BLaER1 (cell line): Measurements from ENCODE around the gene NDUFB10.

ENCODE experiments used
- H3K27ac ChIP-seq: shearing (Covaris generic); formaldehyde crosslinking; 2 replicates; pipeline ENCODE4 v1.8.1; 2022
- H3K27me3 ChIP-seq: shearing (Covaris generic); formaldehyde crosslinking; 2 replicates; pipeline ENCODE4 v1.8.1; 2022
- H3K36me3 ChIP-seq: shearing (Covaris generic); formaldehyde crosslinking; 2 replicates; pipeline ENCODE4 v1.8.1; 2022
- H3K4me1 ChIP-seq: shearing (Covaris generic); formaldehyde crosslinking; 2 replicates; pipeline ENCODE4 v1.8.1; 2022
- H3K4me2 ChIP-seq: shearing (Covaris generic); formaldehyde crosslinking; 2 replicates; pipeline ENCODE4 v1.8.1; 2022
- H3K4me3 ChIP-seq: shearing (Covaris generic); formaldehyde crosslinking; 2 replicates; pipeline ENCODE4 v1.8.1; 2022
- H3K9ac ChIP-seq: shearing (Covaris generic); formaldehyde crosslinking; 2 replicates; pipeline ENCODE4 v1.8.1; 2022
- H3K9me3 ChIP-seq: shearing (Covaris generic); formaldehyde crosslinking; 2 replicates; pipeline ENCODE4 v1.8.1; 2022
- H4K20me1 ChIP-seq: shearing (Covaris generic); formaldehyde crosslinking; 2 replicates; pipeline ENCODE4 v1.8.1; 2022
- Cebpa-rat ChIP-seq: shearing (Covaris generic); IDR thresholded peaks from 2 replicates; pipeline ENCODE4 v1.8.1; 2022

The NDUFB10 gene

DNA sequence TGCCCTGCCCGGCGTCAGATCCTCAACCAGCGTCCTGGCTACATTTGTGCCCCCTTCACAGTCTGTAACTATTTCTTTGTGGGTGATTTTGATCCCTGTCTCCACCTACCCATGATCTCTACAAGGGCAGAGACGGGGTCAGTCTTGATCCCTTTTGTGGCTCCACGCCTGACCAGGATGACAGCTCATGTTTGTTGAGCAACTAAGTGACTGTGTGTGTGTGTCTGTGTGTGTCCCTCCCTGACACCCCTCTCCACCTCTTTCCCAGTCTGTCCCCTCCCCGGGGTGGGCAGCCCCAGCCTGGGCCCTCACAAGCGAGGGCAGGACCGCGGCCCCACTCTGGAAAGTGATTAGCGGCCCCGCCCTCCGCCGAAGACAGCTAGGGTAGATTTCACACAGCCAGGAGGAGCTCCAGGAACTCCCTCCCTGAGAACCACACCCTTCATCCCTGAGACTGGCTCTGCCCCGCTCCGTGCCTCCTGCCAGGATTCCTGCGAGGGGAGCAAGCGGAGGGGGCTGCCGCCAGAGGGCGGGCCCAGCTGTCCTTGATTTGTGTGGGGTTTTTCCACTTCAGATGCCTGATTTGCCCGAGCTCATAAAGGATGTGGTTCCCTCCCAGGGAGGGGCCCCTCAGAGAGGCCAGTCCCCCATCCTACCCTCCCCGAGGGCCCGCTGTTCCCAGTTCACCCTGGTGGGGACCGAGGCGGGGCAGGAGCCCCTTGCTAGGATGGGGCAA is 35.9 kb upstream of the NDUFB10 start:
- Histone ChIP-seq H3K4me3 (no peak overlapping the region), H4K20me1 (peaks cover 22% of the 10 kb centered on the region; the same call in 1 of the 2 replicates), H3K9me3 (no peaks in the 10 kb centered on the region), H3K4me1 (0 out of 2 replicates have a peak, but pooled peaks cover 7% of the 10 kb centered on the region), H3K4me2 (peak overlapping the region; percentile 12; the same call in 1 of the 2 replicates), H3K27ac (no peak overlapping the region), H3K36me3 (no peaks in the 10 kb centered on the region), H3K27me3 (peaks cover 64% of the 10 kb centered on the region), H3K9ac (no peak overlapping the region)
- TF ChIP-seq Cebpa-rat = no peak

DNA sequence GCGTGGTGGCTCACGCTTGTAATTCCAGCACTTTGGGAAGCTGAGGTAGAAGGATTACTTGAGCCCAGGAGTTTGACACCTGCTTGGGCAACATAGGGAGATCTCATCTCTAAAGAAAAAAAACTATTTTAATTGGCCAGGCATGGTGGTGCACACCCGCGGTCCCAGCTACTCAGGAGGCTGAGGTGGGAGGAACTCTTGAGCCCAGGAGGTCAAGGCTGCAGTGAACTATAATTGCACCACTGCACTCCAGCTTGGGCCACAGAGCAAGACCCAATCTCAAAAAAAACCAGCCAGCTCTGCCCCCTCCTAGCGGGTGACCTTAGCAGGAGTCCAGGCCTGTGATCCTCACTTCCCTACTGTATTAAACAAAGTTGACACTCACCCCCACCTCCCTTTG is 35.2 kb upstream of the NDUFB10 start:
- TF ChIP-seq Cebpa-rat = no peak
- Histone ChIP-seq H3K36me3 (no peaks in the 10 kb centered on the region), H3K9ac (no peak overlapping the region), H3K9me3 (no peaks in the 10 kb centered on the region), H3K27ac (no peak overlapping the region), H3K4me2 (peak overlapping the region; percentile 12; the same call in 1 of the 2 replicates), H3K4me3 (no peak overlapping the region), H3K4me1 (0 out of 2 replicates have a peak, but pooled peaks cover 12% of the 10 kb centered on the region), H3K27me3 (peaks cover 58% of the 10 kb centered on the region), H4K20me1 (peaks cover 17% of the 10 kb centered on the region; the same call in 1 of the 2 replicates)

DNA sequence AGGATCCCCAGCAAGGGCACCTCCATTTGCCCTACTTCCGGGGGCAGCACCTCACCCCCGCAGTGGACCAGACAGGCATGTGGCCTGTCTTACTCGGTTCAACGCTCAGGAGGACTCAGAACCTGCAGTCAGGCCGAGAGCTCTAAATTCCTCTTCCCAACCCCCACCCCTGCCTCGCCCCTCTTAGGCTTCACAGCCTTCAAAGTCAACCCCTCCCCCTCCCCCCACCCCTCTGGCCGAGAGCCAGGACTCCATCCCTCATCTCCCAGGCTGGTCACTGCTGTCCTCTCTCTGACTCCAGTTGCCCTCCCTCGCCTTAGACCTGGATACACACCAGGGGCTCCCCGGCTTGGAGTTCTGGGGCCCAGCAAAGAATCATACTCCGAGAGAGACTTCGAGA is 33.1 kb upstream of the NDUFB10 start:
- no peak for TF ChIP-seq Cebpa-rat
- no peak overlapping the region for H3K4me3 ChIP-seq
- no peaks in the 10 kb centered on the region for H4K20me1 ChIP-seq
- H3K36me3 ChIP-seq = no peaks in the 10 kb centered on the region
- H3K4me2 ChIP-seq = no peak overlapping the region
- H3K4me1 ChIP-seq = peaks cover 20% of the 10 kb centered on the region; the same call in 1 of the 2 replicates
- peaks cover 36% of the 10 kb centered on the region for H3K27me3 ChIP-seq
- no peak overlapping the region for H3K9ac ChIP-seq
- H3K27ac ChIP-seq = no peak overlapping the region
- H3K9me3 ChIP-seq = no peaks in the 10 kb centered on the region

DNA sequence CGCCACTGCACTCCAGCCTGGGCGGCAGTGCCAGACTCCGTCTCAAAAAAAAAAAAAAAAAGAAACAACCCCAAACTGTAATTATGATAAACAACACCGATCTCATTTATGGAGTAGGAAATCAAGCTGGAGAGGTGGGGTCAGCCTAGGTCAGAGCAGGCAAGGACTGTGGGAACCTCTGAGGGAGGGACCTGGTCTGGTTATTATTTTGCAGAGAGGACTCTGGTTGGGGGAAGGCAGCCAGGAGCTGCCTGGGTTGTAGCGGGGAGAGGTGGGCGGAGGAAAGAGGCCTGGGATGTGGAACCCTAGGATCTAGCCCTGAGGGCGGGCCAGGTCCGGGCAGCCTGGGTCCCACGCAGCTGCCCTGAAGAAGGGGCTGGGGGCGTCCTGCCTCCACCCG is 30.2 kb upstream of the NDUFB10 start:
- H3K9ac ChIP-seq = peak overlapping the region; percentile 69; the same call in 1 of the 2 replicates

DNA sequence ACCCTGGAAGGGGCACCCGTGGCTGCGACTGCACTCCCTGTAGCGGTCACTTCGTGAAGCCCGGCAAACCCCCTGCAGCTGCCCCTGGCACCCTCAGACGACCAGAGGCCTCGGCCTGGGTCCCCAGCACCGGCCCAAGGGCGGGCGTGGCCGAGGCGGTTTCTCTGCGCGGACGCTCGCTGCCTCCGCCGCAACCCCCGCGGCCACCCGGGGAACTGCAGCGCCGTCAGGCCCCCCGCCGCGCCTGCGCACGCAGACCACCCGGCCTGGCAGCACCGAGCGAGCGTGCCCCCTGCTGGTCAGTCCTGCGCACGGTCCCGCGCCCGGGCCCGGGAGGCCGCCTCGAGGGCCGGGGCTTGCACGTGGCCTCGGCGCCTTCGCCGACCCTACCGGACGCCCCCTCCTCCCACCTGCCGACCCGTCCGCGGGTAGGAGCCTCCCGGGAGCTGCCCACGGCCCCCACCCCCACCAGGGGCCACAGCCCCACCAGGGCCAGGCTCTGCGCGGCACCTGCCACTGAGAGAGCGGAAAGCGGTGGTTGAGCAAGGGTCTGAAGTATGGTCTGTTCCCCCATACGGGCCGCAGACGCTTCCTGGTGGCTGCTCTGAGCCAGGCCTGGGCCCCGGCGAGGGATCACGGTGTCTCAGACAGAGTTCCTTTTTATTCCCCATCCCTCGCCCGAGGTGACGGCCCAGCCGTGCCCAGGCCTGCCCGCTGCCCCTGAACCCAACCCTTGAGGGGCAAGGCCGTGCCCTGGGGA is 29.6 kb upstream of the NDUFB10 start:
- Histone ChIP-seq H3K4me2 (peak overlapping the region; percentile 85), H3K36me3 (no peaks in the 10 kb centered on the region), H3K4me1 (peaks cover 22% of the 10 kb centered on the region; the same call in 1 of the 2 replicates), H3K27me3 (peaks cover 1% of the 10 kb centered on the region), H3K4me3 (peak overlapping the region; percentile 68), H3K27ac (peak overlapping the region; percentile 71), H3K9me3 (no peaks in the 10 kb centered on the region), H3K9ac (peak overlapping the region; percentile 69; the same call in 1 of the 2 replicates), H4K20me1 (no peaks in the 10 kb centered on the region)
- TF ChIP-seq Cebpa-rat = no peak

More for the DNA sequence above, 30.2 kb upstream of the NDUFB10 start:
- no peak for TF ChIP-seq Cebpa-rat
- Histone ChIP-seq H3K4me1 (peaks cover 22% of the 10 kb centered on the region; the same call in 1 of the 2 replicates), H3K9me3 (no peaks in the 10 kb centered on the region), H4K20me1 (no peaks in the 10 kb centered on the region), H3K36me3 (no peaks in the 10 kb centered on the region), H3K27me3 (peaks cover 8% of the 10 kb centered on the region), H3K4me2 (peak overlapping the region; percentile 85), H3K4me3 (peak overlapping the region; percentile 68), H3K27ac (peak overlapping the region; percentile 67)

DNA sequence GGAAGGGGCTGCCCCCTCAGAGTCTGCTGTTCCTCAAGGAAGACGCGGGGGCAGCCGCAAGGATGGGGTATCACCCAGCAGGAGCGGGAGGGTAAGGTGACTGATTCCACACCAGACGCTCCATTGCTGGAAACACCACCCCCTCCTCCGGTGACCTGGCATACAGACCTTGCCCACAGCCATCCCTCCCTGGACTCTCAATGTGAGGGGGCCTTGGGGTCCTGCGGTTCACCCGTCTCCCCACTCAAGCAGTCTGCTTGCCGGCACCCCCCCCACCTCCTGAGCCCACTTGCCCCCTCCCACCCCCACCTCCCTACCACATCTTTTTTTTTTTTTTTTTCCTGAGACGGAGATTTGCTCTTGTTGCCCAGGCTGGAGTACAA is 29.0 kb upstream of the NDUFB10 start:
- no peak overlapping the region; the same call in 1 of the 2 replicates for H3K9ac ChIP-seq
- TF ChIP-seq Cebpa-rat = no peak
- no peaks in the 10 kb centered on the region for H3K27me3 ChIP-seq
- no peaks in the 10 kb centered on the region for H4K20me1 ChIP-seq
- H3K36me3 ChIP-seq = no peaks in the 10 kb centered on the region
- H3K4me1 ChIP-seq = peaks cover 22% of the 10 kb centered on the region; the same call in 1 of the 2 replicates
- H3K4me2 ChIP-seq = peak overlapping the region; percentile 85; the same call in 1 of the 2 replicates
- peak overlapping the region; percentile 71 for H3K27ac ChIP-seq
- H3K9me3 ChIP-seq = no peaks in the 10 kb centered on the region
- no peak overlapping the region for H3K4me3 ChIP-seq

DNA sequence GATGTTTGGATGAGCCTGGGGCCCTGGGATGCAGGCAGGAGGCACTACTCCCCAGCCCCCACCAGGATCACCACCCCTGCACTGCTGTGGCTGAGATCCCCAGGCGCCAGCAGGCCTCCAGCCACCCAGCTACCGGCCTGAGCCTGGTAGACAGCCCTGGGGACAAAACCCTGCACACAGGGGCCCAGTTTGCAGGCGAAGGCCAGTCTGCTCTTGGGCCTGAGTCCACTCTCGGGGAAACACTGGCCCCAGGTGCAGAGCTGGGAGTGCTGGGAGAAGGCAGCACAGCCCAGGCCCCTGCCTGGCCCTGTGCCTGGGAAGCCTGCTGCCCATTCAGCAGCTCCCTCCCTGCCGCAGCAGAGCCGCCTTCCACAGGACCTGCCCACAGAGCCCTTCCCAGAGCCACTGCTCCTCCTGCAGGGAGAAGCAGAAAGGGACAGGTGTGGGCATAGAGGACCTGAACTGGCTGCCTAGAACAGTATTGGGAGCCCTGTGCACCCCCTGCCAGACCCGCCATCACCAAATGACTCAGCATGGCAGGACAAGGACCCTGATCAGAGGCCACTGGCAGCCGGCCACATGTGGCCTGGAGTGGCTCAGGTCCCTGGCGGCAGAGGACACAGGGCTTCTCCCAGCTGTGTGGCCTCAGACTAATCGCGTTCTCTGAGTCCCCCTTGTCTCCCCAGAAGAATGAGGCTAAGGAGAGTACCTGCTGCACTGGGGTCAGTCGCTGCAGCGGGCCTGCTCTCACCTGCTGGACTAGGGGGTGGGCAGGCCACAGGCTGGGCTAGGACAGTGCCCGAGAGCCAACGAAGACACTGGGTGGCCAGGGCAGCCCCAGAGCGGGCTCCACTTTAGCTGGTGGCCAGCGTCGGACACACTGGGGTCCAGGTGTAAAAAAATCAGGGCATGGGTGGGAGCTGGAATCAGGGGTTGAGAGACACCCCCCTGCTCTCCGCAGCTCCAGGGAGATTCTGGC is 27.0 kb upstream of the NDUFB10 start:
- Histone ChIP-seq H4K20me1 (no peaks in the 10 kb centered on the region), H3K36me3 (0 out of 2 replicates have a peak, but pooled peaks cover 8% of the 10 kb centered on the region), H3K4me1 (peaks cover 22% of the 10 kb centered on the region; the same call in 1 of the 2 replicates), H3K9me3 (no peaks in the 10 kb centered on the region), H3K4me2 (peak overlapping the region; percentile 14; the same call in 1 of the 2 replicates), H3K9ac (no peak overlapping the region), H3K4me3 (no peak overlapping the region), H3K27me3 (no peaks in the 10 kb centered on the region), H3K27ac (peak overlapping the region; percentile 9; the same call in 1 of the 2 replicates)
- no peak for TF ChIP-seq Cebpa-rat

DNA sequence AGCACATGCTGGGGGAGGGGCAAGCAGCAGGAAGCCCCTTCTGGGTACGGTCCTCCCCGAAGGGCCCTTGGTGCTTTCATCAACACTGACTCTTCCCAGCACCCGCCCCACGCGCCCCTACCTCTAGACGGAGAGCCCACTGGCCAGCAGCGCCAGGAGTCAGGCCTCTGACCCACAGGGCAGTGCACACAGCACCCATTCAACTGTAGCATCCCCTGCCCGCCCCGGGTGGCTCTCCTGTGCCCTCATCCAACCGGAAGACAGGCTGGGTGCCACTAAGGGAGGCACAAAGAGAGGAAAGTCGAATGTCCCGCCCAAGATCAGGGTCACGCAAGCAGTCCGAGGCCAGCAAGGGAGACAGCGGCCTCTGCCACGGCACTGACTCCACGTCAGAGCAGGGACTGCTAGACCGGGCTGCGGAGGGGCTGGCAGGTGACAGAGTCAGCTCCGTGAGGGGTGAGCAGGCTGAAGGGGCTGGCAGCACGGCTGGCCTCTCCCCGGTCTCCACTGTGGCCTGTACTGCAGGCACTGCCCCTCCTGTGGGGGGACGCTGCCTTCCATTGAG is 26.2 kb upstream of the NDUFB10 start:
- Histone ChIP-seq H3K9ac (no peak overlapping the region), H3K27me3 (no peaks in the 10 kb centered on the region), H3K36me3 (peaks cover 17% of the 10 kb centered on the region), H3K4me1 (peaks cover 22% of the 10 kb centered on the region; the same call in 1 of the 2 replicates), H3K9me3 (no peaks in the 10 kb centered on the region), H4K20me1 (no peaks in the 10 kb centered on the region), H3K4me2 (peak overlapping the region; percentile 14; the same call in 1 of the 2 replicates), H3K4me3 (no peak overlapping the region), H3K27ac (0 out of 2 replicates have a peak overlapping the region, but pooled peaks have one; percentile 9)
- TF ChIP-seq Cebpa-rat = no peak
